Body of pancreas (tissue), 4 donors: ENCODE data around the gene EIF4A2. TPM values are rescaled to one million over a fixed set of nuclear protein-coding genes. Genes with fewer than 3 reads are reported as not detected.

Source experiments
- ATAC-seq: fragments of 150-250 bp; one replicate; pipeline ENCODE4 v1.9.1; 2016
- DNase-seq, 4 donors: peaks; one replicate each; pipeline ENCODE4 v3.0.0-alpha.2; 2019
- H3K27ac ChIP-seq, 4 donors: fragments of 200-600 bp; sonication (generic); 1 replicate in 3 of 4; 2 replicates in 1 of 4; pipeline versions ENCODE4 v1.5.1 to v1.6.1; 2016 to 2019; ENCODE audit warnings: mild to moderate bottlenecking in 1 of 4, mixed read lengths in 1 of 4, moderate library complexity in 1 of 4
- H3K27me3 ChIP-seq, 2 donors: fragments of 200-600 bp; sonication (generic); one replicate each; pipeline ENCODE4 v1.6.0; 2016; ENCODE audit warnings: mild to moderate bottlenecking in 1 of 2
- H3K36me3 ChIP-seq, 2 donors: fragments of 200-600 bp; sonication (generic); replicated peaks in 1 of 2; 2 replicates each; pipeline ENCODE4 v1.5.1; 2016; ENCODE audit warnings: low read depth in 2 of 2; ENCODE audit not compliant: insufficient read depth in 1 of 2
- H3K4me1 ChIP-seq: fragments of 200-600 bp; sonication (generic); one replicate; pipeline ENCODE4 v1.6.0; 2016
- H3K4me3 ChIP-seq, 2 donors: fragments of 200-600 bp; sonication (generic); 1 replicate in 1 of 2; 2 replicates in 1 of 2; pipeline ENCODE4 v1.5.1; 2016 to 2019
- H3K9me3 ChIP-seq, 3 donors: fragments of 200-600 bp; sonication (generic); 1 replicate in 2 of 3; 2 replicates in 1 of 3; pipeline ENCODE4 v1.5.1; 2016
- CTCF ChIP-seq, 7 experiments: fragments of 450-650 bp in 4 of 7; fragments of 200-600 bp in 3 of 7; sonication (generic) in 3 of 7; IDR thresholded peaks; one replicate each; pipeline ENCODE4 v1.5.1; 2016 to 2019; ENCODE audit warnings: antibody characterized with exemption in 7 of 7
- POLR2A ChIP-seq, 3 donors: fragments of 450-650 bp; IDR thresholded peaks; one replicate each; pipeline ENCODE4 v1.6.1; 2016; ENCODE audit warnings: antibody characterized with exemption in 3 of 3, mild to moderate bottlenecking in 2 of 3
- WGBS, 2 donors: methylation state at CpG; one replicate each; pipeline ENCODE4 v1.1.5; 2017; 5-methylcytosine and 5-hydroxymethylcytosine counted together
- intact Hi-C: fragments of 100-400 bp; cut with DNase I; formaldehyde crosslinking; loops from one replicate; pipeline ENCODE4 v1.15.1; 2023
- total RNA-seq, 2 donors: library from RNA; depleted of rRNA; stranded (reverse); fragments of >200 nt; gene quantifications; one replicate each; pipeline ENCODE4 v1.1.0, GENCODE V29; 2016

The EIF4A2 gene
- 100 to 1,000 TPM; 222 to 424 TPM for total RNA-seq

- peaks cover 14 to 25% of the 10 kb centered on the region in 2 donors for H3K36me3 ChIP-seq
- 0 to 1% methylated on average over 15 to 60 of the region's 60 CpGs for WGBS, 2 donors
- H3K4me1 ChIP-seq: peaks cover 40% of the 10 kb centered on the region
- peak within 1 kb of the TSS; percentile 95 to 97 (median 96) for H3K27ac ChIP-seq
- H3K4me3 ChIP-seq: peak within 1 kb of the TSS; percentile 66 to 91
- H3K9me3 ChIP-seq: no peaks in the 10 kb centered on the region
- TF ChIP-seq POLR2A (IDR thresholded peaks at IDR 0.05) (peak; percentile 90 to 100 (median 100)), CTCF (IDR thresholded peaks at IDR 0.05) (peak in 1 of 7 experiments; percentile 10)
- ATAC-seq (peak; percentile 90), DNase-seq (peak; percentile 90 to 92 (median 91))
- no peaks in the 10 kb centered on the region for H3K27me3 ChIP-seq
- intact Hi-C loops: no loop called here
Observed at GRCh38 chr3:186783058-186783730, at the start of gene EIF4A2. TSS of gene EIF4A2 (plus strand) at chr3:186783577. CDS start at chr3:186783611, 34 bp downstream.

- TF ChIP-seq CTCF (IDR thresholded peaks at IDR 0.05): no peak
- 54 to 55% methylated on average over 7 of the region's 7 CpGs for WGBS, 2 donors
- Histone ChIP-seq H3K9me3 (no peaks in the 10 kb centered on the region), H3K36me3 (no peaks in the 10 kb centered on the region), H3K4me1 (peaks cover 14% of the 10 kb centered on the region), H3K27me3 (no peaks in the 10 kb centered on the region), H3K27ac (peak overlapping the region in 1 of 4 donors; percentile 71), H3K4me3 (no peak overlapping the region)
- intact Hi-C loops: no loop called here
- DNase-seq: no peak
- no peak for ATAC-seq
Observed at GRCh38 chr3:186742618-186743380, 40.6 kb upstream of the EIF4A2 start.

- Histone ChIP-seq H3K9me3 (no peaks in the 10 kb centered on the region), H3K36me3 (no peaks in the 10 kb centered on the region), H3K4me1 (peaks cover 14% of the 10 kb centered on the region), H3K4me3 (no peak overlapping the region), H3K27ac (peak overlapping the region in 2 of 4 donors; percentile 53 to 71), H3K27me3 (no peaks in the 10 kb centered on the region)
- TF ChIP-seq POLR2A (IDR thresholded peaks at IDR 0.05) (no peak), CTCF (IDR thresholded peaks at IDR 0.05) (no peak)
- ATAC-seq (no peak), DNase-seq (no peak)
- 26 to 27% methylated on average over 3 of the region's 3 CpGs for WGBS, 2 donors
- intact Hi-C loops: no loop called here
Observed at GRCh38 chr3:186743666-186744065, 39.7 kb upstream of the EIF4A2 start.

GRCh38 chr3:186746008-186746407, 37.4 kb upstream of the EIF4A2 start:
- TF ChIP-seq CTCF (IDR thresholded peaks at IDR 0.05): no peak
- TF ChIP-seq POLR2A (IDR thresholded peaks at IDR 0.05): peak in 2 of 3 donors; percentile 12 to 15
- peak; percentile 77 for ATAC-seq
- Histone ChIP-seq H3K9me3 (no peaks in the 10 kb centered on the region), H3K36me3 (no peaks in the 10 kb centered on the region), H3K27me3 (no peaks in the 10 kb centered on the region), H3K27ac (peak overlapping the region in 2 of 4 donors; percentile 33 to 54), H3K4me3 (no peak overlapping the region), H3K4me1 (peaks cover 14% of the 10 kb centered on the region)
- intact Hi-C loops: no loop called here
- 33 to 63% methylated on average over 10 of the region's 10 CpGs for WGBS, 2 donors
- peak in 3 of 4 donors; percentile 22 to 56 (median 32) for DNase-seq
